ENCODE results near the gene ATG10.

DNA sequence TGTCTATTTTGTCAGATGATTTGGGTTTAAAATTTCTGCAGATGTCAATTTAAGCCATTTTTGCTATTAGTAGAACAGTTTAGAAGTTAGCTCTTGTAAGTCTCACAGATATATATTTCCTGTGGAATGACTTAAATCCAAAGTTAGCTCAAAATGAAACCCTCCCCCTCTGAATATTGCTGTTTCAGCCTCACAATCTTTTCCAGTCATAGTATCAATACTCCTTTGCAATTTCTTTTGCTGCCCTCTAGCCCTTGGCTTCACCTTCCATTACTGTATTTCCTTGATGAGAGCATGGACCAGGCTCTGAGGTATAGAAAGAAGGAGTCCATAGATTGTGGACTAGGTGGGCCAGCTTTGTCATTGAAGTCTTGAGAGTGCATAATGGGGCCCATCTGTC is 124.4 kb downstream of the ATG10 start:
- TF ChIP-seq POLR2A (IDR thresholded peaks at IDR 0.05) (no peak), POLR2AphosphoS5 (IDR thresholded peaks at IDR 0.05; ENCODE audit: insufficient read depth in 1 of 2, low read depth in 1 of 2) (no peak)
- TF ChIP-seq, protein P1, sequence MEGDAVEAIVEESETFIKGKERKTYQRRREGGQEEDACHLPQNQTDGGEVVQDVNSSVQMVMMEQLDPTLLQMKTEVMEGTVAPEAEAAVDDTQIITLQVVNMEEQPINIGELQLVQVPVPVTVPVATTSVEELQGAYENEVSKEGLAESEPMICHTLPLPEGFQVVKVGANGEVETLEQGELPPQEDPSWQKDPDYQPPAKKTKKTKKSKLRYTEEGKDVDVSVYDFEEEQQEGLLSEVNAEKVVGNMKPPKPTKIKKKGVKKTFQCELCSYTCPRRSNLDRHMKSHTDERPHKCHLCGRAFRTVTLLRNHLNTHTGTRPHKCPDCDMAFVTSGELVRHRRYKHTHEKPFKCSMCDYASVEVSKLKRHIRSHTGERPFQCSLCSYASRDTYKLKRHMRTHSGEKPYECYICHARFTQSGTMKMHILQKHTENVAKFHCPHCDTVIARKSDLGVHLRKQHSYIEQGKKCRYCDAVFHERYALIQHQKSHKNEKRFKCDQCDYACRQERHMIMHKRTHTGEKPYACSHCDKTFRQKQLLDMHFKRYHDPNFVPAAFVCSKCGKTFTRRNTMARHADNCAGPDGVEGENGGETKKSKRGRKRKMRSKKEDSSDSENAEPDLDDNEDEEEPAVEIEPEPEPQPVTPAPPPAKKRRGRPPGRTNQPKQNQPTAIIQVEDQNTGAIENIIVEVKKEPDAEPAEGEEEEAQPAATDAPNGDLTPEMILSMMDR (IDR thresholded peaks at IDR 0.05) = no peak
